GM21390 (cell line): ENCODE results near the gene TSHZ2.
A peak's percentile ranks its signal among the peaks of the same experiment; 100 is the strongest.
"Not testable (repeated sequence)": the region's sequence is repeated elsewhere in the genome, so short reads cannot be mapped to it uniquely, and the experiment has no call there.

ENCODE experiments used
- ATAC-seq: cut with Tn5 transposase; IDR thresholded peaks from one replicate; pipeline ENCODE4 v1.9.1; 2021; ENCODE audit not compliant: unreplicated experiment

The TSHZ2 gene

DNA sequence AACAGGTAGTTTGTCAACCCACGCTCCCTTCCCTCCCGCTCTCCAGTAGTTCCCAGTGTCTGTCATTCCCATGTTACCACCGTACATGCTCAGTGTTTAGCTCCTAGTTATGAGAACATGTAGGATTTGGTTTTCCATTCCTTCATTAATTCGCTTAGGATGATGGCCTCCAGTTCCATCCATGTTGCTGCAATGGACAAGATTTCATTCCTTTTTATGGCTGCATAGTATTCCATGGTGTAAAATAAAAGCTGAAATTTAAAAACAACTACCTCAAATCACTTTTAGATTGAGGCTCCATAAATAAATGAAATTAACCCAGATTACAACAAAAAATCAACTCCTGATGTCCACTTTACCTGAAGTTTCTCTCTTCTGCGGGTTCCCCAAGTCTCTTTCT, 430.9 kb downstream of the TSHZ2 start:
- ATAC-seq, result no peak

DNA sequence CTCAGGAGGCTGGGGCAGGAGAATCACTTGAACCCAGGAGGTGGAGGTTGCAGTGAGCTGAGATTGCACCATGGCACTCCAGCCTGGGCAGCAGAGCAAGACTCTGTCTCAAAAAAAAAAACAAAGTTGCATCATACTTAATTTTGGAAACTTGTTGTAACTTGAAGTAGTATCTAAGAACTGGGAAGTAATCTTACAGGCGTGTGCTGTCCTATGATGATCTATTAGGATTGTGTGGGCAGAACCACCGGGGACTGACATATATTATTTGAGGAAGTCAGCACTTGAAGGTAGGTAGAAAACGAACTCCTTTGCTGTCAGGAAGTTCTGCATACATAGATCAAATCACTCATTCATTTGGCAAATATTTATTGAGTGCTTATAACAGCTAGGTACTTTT, 433.0 kb downstream of the TSHZ2 start:
- ATAC-seq, result no peak

DNA sequence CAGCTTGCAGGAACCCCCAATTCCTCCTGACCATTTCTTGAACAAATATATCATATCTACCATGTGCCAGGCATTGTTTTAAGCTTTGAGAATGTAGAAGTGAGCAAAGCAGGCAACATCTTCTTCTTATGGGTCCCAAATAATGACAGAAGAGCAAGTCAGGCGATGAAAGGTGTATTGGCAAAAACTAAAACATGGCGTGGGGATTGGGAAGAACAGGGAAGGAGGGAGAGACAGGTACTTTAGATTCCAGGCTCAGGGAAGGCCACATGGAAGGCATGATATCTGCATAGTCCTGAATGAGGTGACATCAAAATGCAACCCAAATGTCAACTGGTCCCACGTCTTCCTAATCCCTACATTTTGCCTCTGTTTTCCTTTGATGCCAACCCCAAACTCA, 434.4 kb downstream of the TSHZ2 start:
- no peak for ATAC-seq

DNA sequence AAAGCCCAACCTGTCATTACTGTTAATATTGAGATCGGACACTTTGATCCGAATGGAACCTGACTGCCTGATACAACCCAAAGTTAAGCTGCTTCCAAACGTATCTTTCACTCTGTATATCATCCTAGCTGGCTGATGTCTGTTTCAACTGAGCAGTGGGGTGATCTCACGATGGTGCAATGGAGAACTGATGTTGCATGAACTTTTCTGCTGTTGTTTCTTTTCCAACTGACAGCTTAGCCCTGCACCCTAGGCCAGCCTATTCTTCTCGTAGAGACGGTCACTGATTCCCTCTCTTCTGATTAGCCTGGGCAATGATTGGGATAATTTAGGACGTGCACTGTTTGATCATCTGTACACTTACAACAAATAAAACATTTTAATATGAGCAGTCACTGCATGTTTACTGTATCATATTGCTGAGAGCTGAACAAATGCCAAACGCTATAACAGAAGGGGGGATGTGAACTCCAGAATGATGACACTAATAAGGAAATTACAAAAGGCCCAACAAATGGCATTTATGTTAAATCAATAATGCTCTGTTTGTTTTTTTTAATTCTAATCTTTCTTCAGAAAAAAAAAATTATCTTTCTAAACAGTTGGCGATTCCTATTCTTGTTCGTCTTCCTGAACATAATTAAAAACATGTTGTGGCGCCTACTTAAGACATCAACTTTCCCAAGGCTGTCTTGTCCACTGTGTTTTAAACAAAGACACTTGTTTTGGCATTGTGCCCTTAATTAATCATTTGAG, 436.7 kb downstream of the TSHZ2 start:
- ATAC-seq, result no peak

DNA sequence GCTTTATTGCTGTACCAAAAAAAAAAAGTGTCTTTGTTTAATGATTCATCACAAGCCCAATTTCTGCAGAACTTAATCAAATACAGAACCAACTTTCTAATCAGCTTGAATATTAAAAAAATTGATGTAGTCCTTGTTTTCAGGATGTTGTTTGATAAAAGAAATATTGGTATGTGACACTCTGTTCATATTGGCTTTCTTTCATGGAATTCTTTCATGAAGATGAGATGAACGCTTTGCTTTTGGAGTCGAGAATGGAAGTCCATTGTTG, 437.2 kb downstream of the TSHZ2 start:
- ATAC-seq, result no peak

DNA sequence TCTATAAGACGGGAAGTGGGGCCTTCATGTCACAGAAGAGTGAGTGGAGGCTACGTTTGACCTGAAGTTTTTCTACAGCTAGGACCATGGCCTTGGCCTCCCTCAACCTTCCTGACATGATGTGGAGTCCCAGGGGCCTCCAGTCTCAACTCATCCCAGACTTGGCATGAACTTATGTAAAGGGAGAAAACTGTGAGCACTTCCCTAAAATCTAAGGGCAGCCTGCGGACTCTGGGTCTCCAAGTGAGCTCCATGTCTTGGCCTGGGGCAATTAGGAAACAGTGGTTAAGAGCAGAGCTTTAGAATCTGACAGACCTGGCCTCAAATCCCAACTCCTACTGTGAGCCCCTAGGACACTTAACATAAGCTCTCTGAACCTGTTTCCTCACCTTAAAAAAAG, 439.0 kb downstream of the TSHZ2 start:
- no peak for ATAC-seq

DNA sequence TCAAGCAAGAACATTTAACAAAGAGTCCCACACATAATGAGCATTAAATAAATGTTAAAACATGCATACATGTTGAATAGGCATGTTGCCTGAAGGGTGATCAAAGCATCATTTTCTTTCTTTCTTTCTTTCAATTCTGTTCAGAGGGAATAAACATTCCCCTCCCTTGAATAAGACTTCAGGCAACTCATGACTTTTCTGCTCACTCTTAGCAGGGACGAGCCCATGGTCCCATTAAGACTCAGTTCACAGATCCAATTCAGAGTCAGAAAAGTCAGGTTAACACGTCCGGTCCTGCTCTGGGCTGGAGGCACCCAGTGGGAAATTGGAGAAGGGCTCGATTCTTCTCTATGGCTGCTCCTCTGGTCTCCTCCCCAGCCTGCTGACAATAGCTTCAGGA, 439.7 kb downstream of the TSHZ2 start:
- ATAC-seq, result no peak

DNA sequence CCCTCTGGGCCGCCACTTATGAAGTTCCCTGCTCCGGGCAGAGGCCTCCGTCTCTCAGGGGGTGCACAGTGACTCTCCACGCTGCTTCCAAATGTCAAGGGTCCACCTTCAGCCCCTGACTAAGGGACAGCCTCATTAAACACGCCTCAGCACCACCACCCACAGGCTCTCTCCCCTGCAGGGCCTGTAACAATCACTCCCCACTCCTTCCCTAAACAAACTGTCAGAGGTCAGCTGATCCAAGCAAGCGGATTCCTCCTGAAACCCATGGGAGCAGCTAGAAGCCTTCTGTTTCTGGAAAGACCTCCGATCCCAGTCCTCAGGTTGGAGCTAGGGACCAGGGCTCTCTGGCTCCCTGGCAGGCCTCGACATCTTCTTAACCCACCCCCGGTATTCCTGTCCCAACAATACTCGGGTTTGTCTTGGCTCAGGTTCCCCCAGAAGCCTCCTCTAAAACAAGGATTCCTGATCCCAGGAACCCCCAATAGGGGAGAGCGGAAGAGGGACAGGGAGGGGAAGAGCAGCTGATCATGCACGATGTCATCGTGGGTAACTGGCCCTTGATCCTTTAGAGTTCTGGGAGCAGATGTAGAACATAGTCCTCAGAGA, 440.5 kb downstream of the TSHZ2 start:
- no peak for ATAC-seq

DNA sequence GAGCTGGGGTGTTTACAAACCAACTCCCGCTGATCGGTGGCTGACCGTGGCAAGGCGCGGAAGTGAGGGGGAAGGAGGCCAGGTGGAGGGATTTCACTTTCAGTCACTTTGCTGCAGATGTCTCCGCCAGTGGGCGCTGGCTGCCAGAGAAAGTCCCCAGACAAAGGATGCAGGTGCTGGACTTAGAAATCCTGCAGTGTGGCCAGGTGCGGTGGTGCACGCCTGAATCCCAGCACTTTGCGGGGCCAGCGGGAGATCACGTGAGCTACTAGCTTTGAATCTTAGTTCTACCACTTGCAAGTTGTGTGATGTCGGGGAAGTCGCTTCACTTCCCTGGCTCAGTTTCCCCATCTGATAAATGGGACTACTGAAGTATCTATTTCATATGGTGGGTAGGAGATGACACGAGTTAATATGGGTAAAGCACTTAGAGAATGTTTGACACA, 441.1 kb downstream of the TSHZ2 start:
- ATAC-seq, result peak; percentile 89

DNA sequence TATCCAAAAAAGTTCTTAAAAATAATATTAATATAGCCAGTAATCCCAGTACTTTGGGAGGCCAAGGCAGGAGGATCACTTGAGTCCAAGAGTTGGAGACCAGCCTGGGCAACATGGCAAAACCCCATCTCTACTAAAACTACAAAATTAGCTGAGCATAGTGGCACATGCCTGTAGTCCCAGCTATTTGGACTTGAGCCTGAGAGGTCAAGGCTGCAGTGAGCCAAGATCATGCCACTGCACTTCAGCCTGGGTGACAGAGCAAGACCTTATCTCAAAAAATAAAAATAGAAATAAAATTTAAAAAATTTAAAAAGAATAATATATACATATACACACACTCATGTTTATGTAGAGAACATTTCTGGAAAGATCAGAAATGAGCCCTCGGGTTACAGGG, 441.7 kb downstream of the TSHZ2 start:
- not testable (repeated sequence) for ATAC-seq

DNA sequence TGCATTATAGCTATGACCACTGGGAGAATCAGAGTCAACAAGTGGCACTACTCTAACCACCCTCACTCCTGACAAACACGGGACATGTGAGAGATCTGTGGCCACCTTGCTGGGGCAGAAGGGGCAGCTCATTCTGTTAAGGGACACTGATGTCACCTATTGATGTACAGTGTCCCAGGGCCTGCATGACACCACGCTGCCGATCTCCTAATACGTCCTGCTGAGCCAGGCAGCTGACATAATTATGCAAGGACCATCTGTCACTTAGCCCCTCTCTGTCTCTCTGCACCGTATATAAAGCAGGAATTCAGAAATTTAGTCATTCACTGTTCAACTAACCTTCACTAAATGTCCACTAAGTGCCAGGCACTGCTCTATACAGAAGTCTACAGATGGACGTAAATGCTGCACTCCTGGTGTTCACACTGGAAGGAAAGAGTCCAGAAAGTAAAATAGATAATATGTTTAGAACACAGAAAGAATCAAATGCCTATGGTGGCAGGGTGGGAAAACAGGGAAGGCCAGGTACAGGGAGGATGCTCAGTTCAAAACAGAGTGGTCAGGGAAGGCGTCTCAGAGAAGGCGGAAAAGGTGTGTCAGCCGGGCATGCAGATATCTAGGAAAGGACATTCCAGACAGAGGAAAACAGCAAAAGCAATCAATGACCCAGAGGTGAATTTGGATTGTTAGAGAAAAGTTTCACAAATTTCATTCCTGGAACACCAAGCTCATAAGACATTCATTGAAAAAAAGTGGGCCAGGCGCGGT, 447.7 kb downstream of the TSHZ2 start:
- no peak for ATAC-seq

DNA sequence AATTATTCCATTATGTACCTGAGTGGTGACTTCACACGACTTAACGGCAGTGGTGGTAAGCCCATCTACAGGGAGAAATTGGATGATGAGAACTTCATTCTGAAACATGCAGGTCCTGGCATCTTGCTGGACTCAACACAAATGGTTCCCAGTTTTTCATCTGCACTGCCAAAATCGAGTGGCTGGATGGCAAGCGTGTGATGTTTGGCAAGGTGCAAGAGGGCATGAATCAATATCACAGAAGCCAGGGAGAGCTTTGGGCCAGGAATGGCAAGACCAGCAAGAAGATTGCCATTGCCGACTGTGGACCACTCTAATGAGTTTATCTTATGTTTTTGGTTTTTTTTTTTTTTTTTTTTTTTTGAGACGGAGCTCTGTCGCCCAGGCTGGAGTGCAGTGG, 449.2 kb downstream of the TSHZ2 start:
- no peak for ATAC-seq

DNA sequence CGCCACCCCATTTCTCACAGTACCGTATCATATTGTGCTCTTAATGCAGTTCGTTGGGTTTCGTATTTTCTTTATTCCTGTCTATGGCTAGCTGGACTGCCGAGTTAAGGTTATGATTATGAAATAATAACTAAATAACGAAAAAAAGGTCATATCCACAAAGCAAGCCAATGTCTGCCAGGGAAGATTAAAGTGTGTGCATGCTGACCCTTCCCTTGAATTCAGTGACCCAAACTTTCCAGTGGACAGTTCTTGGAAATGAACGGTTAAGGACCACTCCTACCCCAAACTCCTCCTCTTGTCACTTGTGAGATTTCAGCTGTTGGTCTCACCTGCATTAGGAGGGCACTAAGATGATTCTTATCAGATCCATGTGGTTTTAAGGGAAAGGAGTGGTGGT, 449.9 kb downstream of the TSHZ2 start:
- no peak for ATAC-seq

DNA sequence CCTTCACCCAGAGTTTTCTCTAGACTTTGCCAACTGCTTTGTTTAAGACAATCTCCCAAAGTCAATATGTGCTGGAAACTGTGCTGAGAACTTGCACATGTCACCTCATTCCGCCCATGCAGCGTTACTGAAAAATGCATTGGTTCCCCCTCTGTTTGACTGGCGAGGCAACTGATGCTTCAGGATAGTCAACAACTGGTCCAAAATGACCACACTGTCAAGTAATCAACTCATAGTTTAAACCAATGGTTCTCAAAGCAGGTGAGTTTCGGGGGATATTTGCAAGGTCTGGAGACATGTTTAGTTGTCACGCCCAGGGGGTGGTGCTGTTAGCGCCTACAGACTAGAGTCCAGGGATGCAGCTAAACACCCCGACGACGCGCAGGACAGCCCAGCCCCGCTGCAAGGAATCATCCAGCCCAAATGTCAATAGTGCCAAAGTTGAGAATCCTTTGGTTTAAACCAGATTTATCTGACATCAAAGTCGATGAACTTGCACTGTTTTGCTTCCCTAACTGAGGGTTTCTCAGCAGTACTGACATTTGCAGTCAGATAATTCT, 451.5 kb downstream of the TSHZ2 start:
- ATAC-seq, result no peak

DNA sequence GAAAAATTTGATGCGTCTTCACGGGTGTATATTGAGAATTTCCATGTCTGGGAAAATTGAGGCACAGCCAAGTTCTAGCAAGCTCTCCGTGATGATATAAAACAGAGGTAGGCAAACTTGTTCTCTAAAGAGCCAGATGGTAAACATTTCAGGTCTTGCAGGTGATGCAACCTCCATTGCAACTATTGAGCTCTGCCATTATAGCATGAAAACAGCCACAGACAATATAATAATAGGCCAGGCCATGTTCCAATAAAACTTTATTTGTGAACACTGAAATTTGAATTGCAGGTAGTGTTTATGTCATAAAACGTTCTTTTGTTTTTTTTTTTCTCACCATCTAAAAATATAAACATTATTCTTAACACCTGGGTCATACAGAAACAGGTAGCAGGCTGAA, 453.3 kb downstream of the TSHZ2 start:
- ATAC-seq, result no peak

DNA sequence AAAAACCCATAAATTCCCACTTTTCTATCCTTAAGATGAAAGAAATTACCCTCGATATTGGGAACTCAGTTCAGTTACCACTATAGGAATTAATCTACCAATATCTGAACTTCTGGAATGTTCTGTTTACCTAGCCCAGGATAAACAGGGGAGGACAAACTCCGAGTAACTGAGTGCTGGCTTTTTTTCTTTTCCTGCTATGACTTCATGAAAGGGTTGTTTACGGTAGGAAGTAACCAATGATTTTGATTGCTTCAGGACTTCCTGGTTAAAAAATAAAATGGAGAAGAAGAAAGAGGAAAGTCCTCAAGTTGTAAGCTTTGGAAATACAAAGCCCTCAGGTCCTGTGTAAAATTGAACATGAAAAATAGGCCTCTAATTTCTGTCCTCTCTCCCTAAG, 453.8 kb downstream of the TSHZ2 start:
- ATAC-seq, result no peak

DNA sequence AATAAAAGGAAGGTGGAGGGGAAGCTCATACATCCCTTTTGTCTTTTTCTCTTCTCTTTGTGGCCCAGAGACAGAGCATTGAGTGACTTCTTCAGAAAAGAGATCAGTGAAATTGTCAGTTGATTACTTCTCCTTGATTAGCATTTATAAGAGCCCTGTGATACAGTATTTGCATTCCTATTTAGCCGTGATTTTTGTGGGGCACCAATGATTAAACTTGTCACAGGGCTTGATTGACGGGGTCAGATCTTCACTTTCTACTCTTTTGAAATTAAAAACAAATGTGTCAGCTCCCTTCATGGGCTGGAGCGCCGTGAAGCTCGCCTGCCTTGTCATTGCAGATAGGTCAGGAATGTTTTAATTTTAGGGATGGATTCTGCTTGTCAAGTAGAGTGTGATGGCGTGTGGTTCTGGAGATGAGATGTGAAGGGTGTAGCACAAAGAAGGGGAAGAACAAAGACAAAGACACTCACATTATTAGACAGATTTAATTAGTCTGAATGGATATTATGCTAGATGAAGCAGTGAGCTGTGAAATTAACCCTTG, 454.7 kb downstream of the TSHZ2 start:
- no peak for ATAC-seq

DNA sequence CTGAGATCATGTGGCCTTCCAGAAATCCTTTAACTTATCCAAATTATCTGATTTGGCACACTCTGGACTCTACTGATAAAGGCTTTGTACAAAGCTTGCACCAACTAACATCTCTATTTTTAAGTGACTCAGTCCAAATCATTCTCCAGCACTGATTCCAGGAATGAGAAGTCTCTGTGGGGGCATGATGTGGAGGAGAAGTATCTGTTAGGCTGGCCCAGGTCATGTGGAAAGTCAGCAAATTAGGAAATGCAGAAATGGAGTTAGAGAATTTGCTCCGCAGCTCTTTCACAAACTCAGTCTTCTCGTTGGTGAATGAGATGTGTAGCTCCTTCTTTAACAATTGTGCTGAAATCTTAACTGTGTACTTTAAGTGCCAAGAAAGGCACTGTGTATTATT, 455.8 kb downstream of the TSHZ2 start:
- ATAC-seq, result no peak

DNA sequence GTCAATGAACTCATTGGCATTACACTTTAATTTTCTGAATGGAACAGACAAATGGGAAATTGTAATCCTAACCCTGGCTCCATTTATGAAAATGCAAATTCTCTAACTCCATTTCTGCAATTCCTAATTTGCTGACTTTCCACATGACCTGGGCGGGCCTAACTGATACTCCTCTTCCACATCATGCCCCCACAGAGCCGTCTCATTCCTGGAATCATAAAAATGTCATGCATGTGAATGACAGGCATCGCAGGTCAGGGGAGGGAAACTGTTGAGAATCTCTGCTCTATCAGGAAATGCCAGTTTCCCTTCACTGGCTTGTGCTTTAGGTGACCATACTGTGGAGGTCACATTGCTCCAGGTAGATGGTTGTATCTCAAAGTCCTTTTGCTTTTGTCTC, 456.4 kb downstream of the TSHZ2 start:
- ATAC-seq, result no peak

DNA sequence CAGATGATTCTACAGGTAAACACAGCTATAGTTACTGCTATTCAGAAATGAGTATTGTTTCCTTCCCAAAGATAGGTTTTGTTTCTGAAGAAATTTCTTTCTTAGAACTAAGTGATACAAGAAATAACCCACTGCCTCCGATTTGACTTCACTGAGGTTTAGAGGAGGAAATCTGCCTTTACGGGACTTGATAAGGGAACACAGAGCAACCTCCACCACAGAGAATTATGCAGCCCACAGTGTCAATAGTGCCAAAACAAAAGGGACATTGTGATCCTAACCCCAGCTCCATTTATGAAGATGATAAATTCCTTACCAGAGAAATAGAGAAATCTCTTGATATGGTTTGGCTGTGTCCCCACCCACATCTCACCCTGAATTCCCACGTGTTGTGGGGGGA, 456.8 kb downstream of the TSHZ2 start:
- no peak for ATAC-seq

DNA sequence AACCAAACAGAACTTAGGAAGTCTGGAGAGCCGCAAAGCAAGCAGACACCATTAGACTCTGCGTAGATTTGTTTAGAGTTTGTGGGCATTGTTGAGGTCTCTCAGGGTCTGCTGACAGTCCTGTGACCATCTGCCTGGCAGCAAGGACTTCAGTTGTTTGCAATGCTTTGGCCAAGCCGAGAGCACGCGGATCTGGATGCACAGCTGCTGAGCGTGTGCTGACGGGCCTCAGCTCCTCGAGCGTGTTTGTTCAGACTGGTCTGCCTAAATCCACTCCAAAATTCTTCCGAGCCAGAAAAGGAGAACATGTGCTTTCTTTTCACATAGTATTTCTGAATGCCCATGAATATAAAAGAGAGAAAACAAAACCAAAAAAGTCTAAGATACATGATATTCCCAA, 462.5 kb downstream of the TSHZ2 start:
- no peak for ATAC-seq

DNA sequence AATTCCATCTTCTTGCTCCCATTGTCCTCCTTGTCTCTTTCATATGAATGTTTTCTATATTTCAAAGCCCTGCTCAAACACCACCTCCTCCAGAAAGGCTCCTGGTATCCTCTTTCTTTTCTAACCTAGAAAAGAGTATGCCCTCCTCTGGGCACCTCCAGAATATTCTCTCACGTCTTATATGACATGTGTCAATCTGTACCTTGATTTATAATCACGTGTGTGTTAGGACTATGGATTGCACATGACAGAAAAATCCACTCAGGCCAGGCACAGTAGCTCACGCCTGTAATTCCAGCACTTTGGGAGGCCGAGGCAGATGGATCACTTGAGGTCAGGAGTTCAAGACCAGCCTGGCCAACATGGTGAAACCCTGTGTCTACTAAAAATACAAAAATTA, 464.8 kb downstream of the TSHZ2 start:
- ATAC-seq, result not testable (repeated sequence)
